ENCODE results near the gene MAN2A1. TPM values are rescaled to one million over a fixed set of nuclear protein-coding genes. Genes with fewer than 3 reads are reported as not detected.

Gene MAN2A1
- total and polyA plus RNA-seq, 2 donors (not counting 1 experiment from before 2014, with no cell fraction given): 51.6 to 70.5 TPM

DNA sequence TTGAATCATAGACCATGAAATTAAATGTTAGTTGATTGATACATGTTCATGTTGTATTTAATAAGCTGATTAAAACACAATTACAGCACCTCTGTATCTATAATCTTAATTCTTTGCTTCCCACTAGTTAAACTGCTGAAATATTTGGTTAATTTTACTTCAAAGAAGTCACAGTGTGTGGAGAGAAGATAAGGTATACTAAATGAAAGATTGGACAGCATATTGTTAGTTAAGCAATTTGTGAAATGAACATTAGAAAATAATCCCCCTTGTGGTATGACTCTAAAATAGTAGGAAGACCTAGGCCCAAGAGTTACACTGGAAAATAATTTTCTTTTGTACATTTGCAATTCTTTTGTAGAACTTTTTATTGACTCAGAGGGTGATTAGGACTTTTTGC lies 30.3 kb downstream of the MAN2A1 start:
- Histone ChIP-seq H3K4me2 (ENCODE audit: extremely low read depth, insufficient read depth, low read length) (no peak overlapping the region), H3K4me1 (ENCODE audit: control insufficient read depth, extremely low read depth, insufficient read depth, low read length) (no peaks in the 10 kb centered on the region), H2AFZ (ENCODE audit: low read length) (no peak overlapping the region), H3K79me2 (ENCODE audit: control insufficient read depth, insufficient read depth, low read length) (no peaks in the 10 kb centered on the region), H3K36me3 (ENCODE audit: control insufficient read depth, insufficient read depth, low read length) (no peaks in the 10 kb centered on the region), H3K27me3 (ENCODE audit: control insufficient read depth, insufficient read depth, low read length) (no peaks in the 10 kb centered on the region), H3K9me3 (ENCODE audit: control insufficient read depth, insufficient read depth, low read depth, low read length) (no peaks in the 10 kb centered on the region), H3K9ac (ENCODE audit: insufficient read depth, low read length) (no peak overlapping the region), H4K20me1 (ENCODE audit: control insufficient read depth, extremely low read depth, insufficient read depth, low read length) (no peaks in the 10 kb centered on the region), H3K27ac (ENCODE audit: insufficient read depth, low read length) (no peak overlapping the region), H3K4me3 (replicated peaks in 1 of 4; ENCODE audit: control extremely low read depth in 1 of 4, insufficient read depth in 1 of 4, low read depth in 3 of 4, low read length in 4 of 4) (no peak overlapping the region)
- DNase-seq (ENCODE audit: low read depth in 2 of 2): no peak
- TF ChIP-seq EZH2 (IDR thresholded peaks at IDR 0.05; ENCODE audit: low read length, missing control alignments): no peak
- TF ChIP-seq, protein P1, sequence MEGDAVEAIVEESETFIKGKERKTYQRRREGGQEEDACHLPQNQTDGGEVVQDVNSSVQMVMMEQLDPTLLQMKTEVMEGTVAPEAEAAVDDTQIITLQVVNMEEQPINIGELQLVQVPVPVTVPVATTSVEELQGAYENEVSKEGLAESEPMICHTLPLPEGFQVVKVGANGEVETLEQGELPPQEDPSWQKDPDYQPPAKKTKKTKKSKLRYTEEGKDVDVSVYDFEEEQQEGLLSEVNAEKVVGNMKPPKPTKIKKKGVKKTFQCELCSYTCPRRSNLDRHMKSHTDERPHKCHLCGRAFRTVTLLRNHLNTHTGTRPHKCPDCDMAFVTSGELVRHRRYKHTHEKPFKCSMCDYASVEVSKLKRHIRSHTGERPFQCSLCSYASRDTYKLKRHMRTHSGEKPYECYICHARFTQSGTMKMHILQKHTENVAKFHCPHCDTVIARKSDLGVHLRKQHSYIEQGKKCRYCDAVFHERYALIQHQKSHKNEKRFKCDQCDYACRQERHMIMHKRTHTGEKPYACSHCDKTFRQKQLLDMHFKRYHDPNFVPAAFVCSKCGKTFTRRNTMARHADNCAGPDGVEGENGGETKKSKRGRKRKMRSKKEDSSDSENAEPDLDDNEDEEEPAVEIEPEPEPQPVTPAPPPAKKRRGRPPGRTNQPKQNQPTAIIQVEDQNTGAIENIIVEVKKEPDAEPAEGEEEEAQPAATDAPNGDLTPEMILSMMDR (conservative IDR thresholded peaks at IDR 0.05 in 1 of 2, IDR thresholded peaks at IDR 0.05 in 1 of 2; ENCODE audit: low read depth in 1 of 2, low read length in 2 of 2): no peak

DNA sequence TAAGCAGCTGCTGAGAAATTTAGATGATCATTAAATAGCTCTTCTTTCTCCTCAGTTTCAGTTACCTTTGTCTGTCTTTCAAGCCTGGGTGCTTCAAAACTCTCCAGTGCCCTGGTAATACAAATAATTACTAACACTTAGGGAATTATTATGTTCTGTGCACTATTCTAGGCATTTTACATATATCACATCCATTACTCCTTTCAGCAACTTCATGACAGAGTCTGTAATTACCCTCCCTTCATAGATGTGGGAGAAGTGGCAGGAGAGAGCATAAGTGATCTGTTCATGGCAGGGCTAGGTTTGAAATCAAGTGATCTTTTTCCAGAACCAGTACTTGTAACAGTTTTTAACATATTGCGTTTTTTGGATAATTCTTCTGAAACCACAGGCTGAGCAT lies 32.0 kb downstream of the MAN2A1 start:
- DNase-seq (ENCODE audit: low read depth in 2 of 2): no peak
- no peak overlapping the region for H3K9ac ChIP-seq (ENCODE audit: insufficient read depth, low read length)

DNA sequence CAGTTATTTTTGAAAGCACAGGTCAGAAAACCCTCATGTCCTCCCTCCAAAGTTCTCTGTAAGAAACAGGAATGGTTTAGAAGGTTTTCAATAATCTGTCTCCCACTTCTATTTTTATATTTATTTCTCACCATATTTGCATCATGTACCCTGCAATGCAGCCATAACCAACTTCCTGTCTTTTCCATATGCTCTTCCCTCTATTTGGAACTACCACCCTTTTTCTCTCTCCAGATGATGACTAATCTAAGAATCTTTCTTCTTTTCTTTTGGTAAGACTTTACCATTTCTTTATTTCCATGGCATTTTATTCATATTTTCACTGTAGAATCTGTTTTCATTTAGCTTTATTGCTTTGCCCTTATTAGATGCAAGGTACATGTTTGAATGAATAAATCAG lies 33.9 kb downstream of the MAN2A1 start:
- no peaks in the 10 kb centered on the region for H3K36me3 ChIP-seq (ENCODE audit: control insufficient read depth, insufficient read depth, low read length)
- no peak overlapping the region for H3K27ac ChIP-seq (ENCODE audit: insufficient read depth, low read length)
- H3K4me3 ChIP-seq (replicated peaks in 1 of 4; ENCODE audit: control extremely low read depth in 1 of 4, insufficient read depth in 1 of 4, low read depth in 3 of 4, low read length in 4 of 4): no peak overlapping the region
- TF ChIP-seq EZH2 (IDR thresholded peaks at IDR 0.05; ENCODE audit: low read length, missing control alignments): no peak
- TF ChIP-seq, protein P1 (conservative IDR thresholded peaks at IDR 0.05 in 1 of 2, IDR thresholded peaks at IDR 0.05 in 1 of 2; ENCODE audit: low read depth in 1 of 2, low read length in 2 of 2): no peak
- H3K4me2 ChIP-seq (ENCODE audit: extremely low read depth, insufficient read depth, low read length): no peak overlapping the region
- H4K20me1 ChIP-seq (ENCODE audit: control insufficient read depth, extremely low read depth, insufficient read depth, low read length): no peaks in the 10 kb centered on the region
- no peaks in the 10 kb centered on the region for H3K27me3 ChIP-seq (ENCODE audit: control insufficient read depth, insufficient read depth, low read length)
- peak in 1 of 2 donors; percentile 23 for DNase-seq (ENCODE audit: low read depth in 2 of 2)
- H2AFZ ChIP-seq (ENCODE audit: low read length): no peak overlapping the region
- no peaks in the 10 kb centered on the region for H3K79me2 ChIP-seq (ENCODE audit: control insufficient read depth, insufficient read depth, low read length)
- H3K4me1 ChIP-seq (ENCODE audit: control insufficient read depth, extremely low read depth, insufficient read depth, low read length): no peaks in the 10 kb centered on the region
- no peaks in the 10 kb centered on the region for H3K9me3 ChIP-seq (ENCODE audit: control insufficient read depth, insufficient read depth, low read depth, low read length)
- H3K9ac ChIP-seq (ENCODE audit: insufficient read depth, low read length): no peak overlapping the region

More for the DNA sequence above, 32.0 kb downstream of the MAN2A1 start:
- Histone ChIP-seq H2AFZ (ENCODE audit: low read length) (no peak overlapping the region), H3K36me3 (ENCODE audit: control insufficient read depth, insufficient read depth, low read length) (no peaks in the 10 kb centered on the region), H3K27me3 (ENCODE audit: control insufficient read depth, insufficient read depth, low read length) (no peaks in the 10 kb centered on the region), H3K4me3 (replicated peaks in 1 of 4; ENCODE audit: control extremely low read depth in 1 of 4, insufficient read depth in 1 of 4, low read depth in 3 of 4, low read length in 4 of 4) (no peak overlapping the region), H3K4me2 (ENCODE audit: extremely low read depth, insufficient read depth, low read length) (no peak overlapping the region), H3K4me1 (ENCODE audit: control insufficient read depth, extremely low read depth, insufficient read depth, low read length) (no peaks in the 10 kb centered on the region), H3K27ac (ENCODE audit: insufficient read depth, low read length) (no peak overlapping the region), H4K20me1 (ENCODE audit: control insufficient read depth, extremely low read depth, insufficient read depth, low read length) (no peaks in the 10 kb centered on the region), H3K79me2 (ENCODE audit: control insufficient read depth, insufficient read depth, low read length) (no peaks in the 10 kb centered on the region), H3K9me3 (ENCODE audit: control insufficient read depth, insufficient read depth, low read depth, low read length) (no peaks in the 10 kb centered on the region)
- TF ChIP-seq, protein P1 (conservative IDR thresholded peaks at IDR 0.05 in 1 of 2, IDR thresholded peaks at IDR 0.05 in 1 of 2; ENCODE audit: low read depth in 1 of 2, low read length in 2 of 2): no peak
- no peak for TF ChIP-seq EZH2 (IDR thresholded peaks at IDR 0.05; ENCODE audit: low read length, missing control alignments)

Measured in fibroblast of lung (primary cell).